B cell (primary cell): Measurements from ENCODE around the gene ACP7.

Experiments used
- EZH2 ChIP-seq: IDR thresholded peaks from 2 replicates; pipeline ENCODE4 v1.6.1; 2012; ENCODE audit warnings: borderline replicate concordance, low read depth, mild to moderate bottlenecking, moderate library complexity, low read length; ENCODE audit not compliant: insufficient read depth, poor library complexity, severe bottlenecking
- TF ChIP-seq, protein P1 (sequence below): fragments of 200-600 bp; IDR thresholded peaks from one replicate; pipeline ENCODE4 v1.8.0; 2022; ENCODE audit warnings: antibody characterized with exemption, mild to moderate bottlenecking

DNA sequence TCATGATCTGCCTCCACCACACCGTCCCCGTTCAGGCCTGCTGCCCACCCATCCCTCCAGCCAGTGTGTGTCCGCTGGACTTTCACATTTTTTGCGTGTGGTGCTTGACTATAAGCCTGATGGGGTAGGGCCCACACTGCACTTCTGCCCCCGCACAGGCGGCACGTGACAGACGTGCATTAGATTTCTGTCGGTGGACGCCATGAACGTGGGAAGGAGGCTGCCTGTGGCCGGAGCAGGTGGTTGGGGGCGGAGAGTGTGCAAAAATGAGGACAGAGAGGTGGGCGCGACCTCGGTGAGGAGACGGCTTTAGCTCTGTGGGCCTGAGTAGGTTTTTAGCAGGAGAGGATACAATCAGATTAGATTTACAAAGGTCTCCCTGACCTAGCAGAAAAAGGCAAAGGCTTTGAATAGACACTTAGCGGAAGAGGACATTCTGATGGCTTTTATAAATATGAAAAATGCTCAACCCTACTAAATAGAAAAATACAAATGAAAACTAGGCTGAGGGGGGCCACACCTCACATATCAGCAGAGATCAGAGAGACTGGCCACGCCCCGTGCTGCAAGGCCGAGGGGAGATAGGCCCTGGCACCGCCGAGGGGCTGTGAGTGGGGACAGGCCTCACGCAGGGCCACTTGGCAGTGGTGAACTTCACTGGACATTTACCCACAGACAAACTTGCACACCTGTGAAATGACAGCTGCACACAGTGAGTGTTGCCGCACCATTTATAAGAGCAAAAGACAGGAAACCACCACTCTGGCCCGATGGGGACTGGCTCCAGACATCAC is 66.8 kb downstream of the ACP7 start:
- TF ChIP-seq, protein P1, sequence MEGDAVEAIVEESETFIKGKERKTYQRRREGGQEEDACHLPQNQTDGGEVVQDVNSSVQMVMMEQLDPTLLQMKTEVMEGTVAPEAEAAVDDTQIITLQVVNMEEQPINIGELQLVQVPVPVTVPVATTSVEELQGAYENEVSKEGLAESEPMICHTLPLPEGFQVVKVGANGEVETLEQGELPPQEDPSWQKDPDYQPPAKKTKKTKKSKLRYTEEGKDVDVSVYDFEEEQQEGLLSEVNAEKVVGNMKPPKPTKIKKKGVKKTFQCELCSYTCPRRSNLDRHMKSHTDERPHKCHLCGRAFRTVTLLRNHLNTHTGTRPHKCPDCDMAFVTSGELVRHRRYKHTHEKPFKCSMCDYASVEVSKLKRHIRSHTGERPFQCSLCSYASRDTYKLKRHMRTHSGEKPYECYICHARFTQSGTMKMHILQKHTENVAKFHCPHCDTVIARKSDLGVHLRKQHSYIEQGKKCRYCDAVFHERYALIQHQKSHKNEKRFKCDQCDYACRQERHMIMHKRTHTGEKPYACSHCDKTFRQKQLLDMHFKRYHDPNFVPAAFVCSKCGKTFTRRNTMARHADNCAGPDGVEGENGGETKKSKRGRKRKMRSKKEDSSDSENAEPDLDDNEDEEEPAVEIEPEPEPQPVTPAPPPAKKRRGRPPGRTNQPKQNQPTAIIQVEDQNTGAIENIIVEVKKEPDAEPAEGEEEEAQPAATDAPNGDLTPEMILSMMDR, result no peak
- TF ChIP-seq EZH2, result no peak
